Neural cell (in vitro differentiated cells): ENCODE measurements around the gene KYNU. TPM values are rescaled to one million over a fixed set of nuclear protein-coding genes. Genes with fewer than 3 reads are reported as not detected.

Experiments
- H2AFZ ChIP-seq: fragments of 200-600, 300-800 bp; sonication (generic), shearing (Covaris generic); 2 replicates; pipeline ENCODE4 v1.6.0; 2014; ENCODE audit warnings: low read depth, mild to moderate bottlenecking, antibody characterized with exemption, low read length, moderate library complexity
- H3F3A ChIP-seq: fragments of 200-600 bp; shearing (Covaris generic); 2 replicates; pipeline ENCODE4 v1.6.1; 2016; ENCODE audit warnings: mild to moderate bottlenecking, moderate library complexity, mixed read lengths, antibody characterized with exemption, low read length; ENCODE audit not compliant: insufficient read depth, poor library complexity, severe bottlenecking
- H3K27ac ChIP-seq: fragments of 200-600, 300-800 bp; sonication (generic), shearing (Covaris generic); 2 replicates; pipeline ENCODE4 v1.5.1; 2014; ENCODE audit warnings: mild to moderate bottlenecking, low read length, moderate library complexity
- H3K27me3 ChIP-seq: fragments of 300-800, 200-600 bp; sonication (generic), shearing (Covaris generic); 2 replicates; pipeline ENCODE4 v1.6.0; 2014; ENCODE audit warnings: mild to moderate bottlenecking, low read depth, low read length, moderate library complexity; ENCODE audit not compliant: insufficient read depth
- H3K36me3 ChIP-seq: fragments of 300-800, 200-600 bp; sonication (generic), shearing (Covaris generic); 2 replicates; pipeline ENCODE4 v1.5.1; 2014; ENCODE audit warnings: mild to moderate bottlenecking, antibody characterized with exemption, low read length, moderate library complexity; ENCODE audit not compliant: insufficient read depth
- H3K4me2 ChIP-seq: fragments of 300-800, 200-600 bp; sonication (generic), shearing (Covaris generic); 2 replicates; pipeline ENCODE4 v1.6.0; 2014; ENCODE audit warnings: mild to moderate bottlenecking, low read length
- H3K4me3 ChIP-seq: fragments of 300-800, 200-600 bp; sonication (generic), shearing (Covaris generic); 2 replicates; pipeline ENCODE4 v1.5.1; 2014; ENCODE audit warnings: mild to moderate bottlenecking, low read length, moderate library complexity
- H3K79me2 ChIP-seq: fragments of 200-600 bp; shearing (Covaris generic); replicated peaks from 2 replicates; pipeline ENCODE4 v1.6.0; 2014; ENCODE audit warnings: mild to moderate bottlenecking, low read length, moderate library complexity; ENCODE audit not compliant: insufficient read depth
- H3K9ac ChIP-seq: fragments of 300-800, 200-600 bp; sonication (generic), shearing (Covaris generic); 2 replicates; pipeline ENCODE4 v1.6.1; 2016; ENCODE audit warnings: mild to moderate bottlenecking, low read length, mixed read lengths
- H3K9me2 ChIP-seq: fragments of 200-600 bp; shearing (Covaris generic); 2 replicates; pipeline ENCODE4 v1.6.1; 2016; ENCODE audit warnings: mild to moderate bottlenecking, low read length, mixed read lengths; ENCODE audit not compliant: insufficient read depth
- H3K9me3 ChIP-seq: fragments of 200-600, 300-800 bp; sonication (generic), shearing (Covaris generic); 2 replicates; pipeline ENCODE4 v1.6.1; 2016; ENCODE audit warnings: mild to moderate bottlenecking, mixed run types, low read length, moderate library complexity, mixed read lengths
- H4K20me1 ChIP-seq: fragments of 200-600 bp; shearing (Covaris generic); 2 replicates; pipeline ENCODE4 v1.6.1; 2016; ENCODE audit warnings: mild to moderate bottlenecking, mixed run types; ENCODE audit not compliant: insufficient read depth
- EP300 ChIP-seq: fragments of 450-650 bp; conservative IDR thresholded peaks from 2 replicates; pipeline ENCODE4 v1.6.1; 2014; ENCODE audit warnings: antibody characterized with exemption, mild to moderate bottlenecking, moderate library complexity; ENCODE audit not compliant: poor library complexity, severe bottlenecking
- EZH2 ChIP-seq: fragments of 200-600, 300-800 bp; shearing (Covaris generic), sonication (generic); IDR thresholded peaks from 2 replicates; pipeline ENCODE4 v1.6.1; 2014; ENCODE audit warnings: antibody characterized with exemption, low read length, borderline replicate concordance, mild to moderate bottlenecking; ENCODE audit not compliant: insufficient read depth, poor library complexity, severe bottlenecking
- MXI1 ChIP-seq: fragments of 450-650 bp; conservative IDR thresholded peaks from 2 replicates; pipeline ENCODE4 v1.6.1; 2014; ENCODE audit warnings: antibody characterized with exemption, mild to moderate bottlenecking; ENCODE audit not compliant: poor library complexity, severe bottlenecking
- POLR2AphosphoS5 ChIP-seq: IDR thresholded peaks from 2 replicates; pipeline ENCODE4 v1.6.1; 2012
- RAD21 ChIP-seq: fragments of 450-650 bp; conservative IDR thresholded peaks from 2 replicates; pipeline ENCODE4 v1.6.1; 2014; ENCODE audit warnings: antibody characterized with exemption, mild to moderate bottlenecking, moderate library complexity
- SMC3 ChIP-seq: fragments of 450-650 bp; conservative IDR thresholded peaks from 2 replicates; pipeline ENCODE4 v1.6.1; 2014; ENCODE audit warnings: antibody characterized with exemption, mild to moderate bottlenecking, moderate library complexity; ENCODE audit not compliant: poor library complexity
- TAF1 ChIP-seq: IDR thresholded peaks from 2 replicates; pipeline ENCODE4 v1.6.1; 2012; ENCODE audit warnings: low read depth
- polyA plus RNA-seq: library from polyadenylated mRNA; depleted of rRNA; stranded (reverse); fragments of >200 nt; gene quantifications from 2 replicates; pipeline ENCODE4 v1.2.3, GENCODE V29; 2014
- TF ChIP-seq, protein P1 (sequence below): IDR thresholded peaks from 2 replicates; pipeline ENCODE4 v1.6.1; 2012; ENCODE audit warnings: borderline replicate concordance
- TF ChIP-seq, protein P2 (sequence below): fragments of 450-650 bp; IDR thresholded peaks from 2 replicates; pipeline ENCODE4 v1.5.1; 2014; ENCODE audit warnings: antibody characterized with exemption, mild to moderate bottlenecking, moderate library complexity; ENCODE audit not compliant: poor library complexity, severe bottlenecking

KYNU gene
- polyA plus RNA-seq, 1 donor from 2014 or later, result 0.25 TPM

DNA sequence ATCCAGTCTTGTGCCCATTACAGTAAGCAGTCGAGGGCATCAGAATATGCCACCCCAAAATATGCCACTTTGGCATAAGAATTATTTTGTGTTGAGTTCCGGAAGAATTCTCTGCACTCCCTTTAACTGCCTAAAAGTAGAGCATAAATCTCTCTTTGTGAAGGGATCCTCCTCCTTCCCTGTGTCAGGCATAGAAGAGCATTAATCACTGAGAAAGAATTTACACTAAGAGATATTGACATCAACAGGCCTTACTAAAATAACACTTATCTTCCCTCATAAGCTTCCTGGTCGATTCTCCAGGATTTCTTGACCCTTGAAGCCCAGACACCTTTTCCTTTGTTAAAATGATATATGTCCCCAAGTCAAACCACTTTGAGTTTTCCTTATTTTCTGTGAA is 27.6 kb upstream of the KYNU start:
- no peaks in the 10 kb centered on the region for H3K79me2 ChIP-seq
- TF ChIP-seq, protein P1, sequence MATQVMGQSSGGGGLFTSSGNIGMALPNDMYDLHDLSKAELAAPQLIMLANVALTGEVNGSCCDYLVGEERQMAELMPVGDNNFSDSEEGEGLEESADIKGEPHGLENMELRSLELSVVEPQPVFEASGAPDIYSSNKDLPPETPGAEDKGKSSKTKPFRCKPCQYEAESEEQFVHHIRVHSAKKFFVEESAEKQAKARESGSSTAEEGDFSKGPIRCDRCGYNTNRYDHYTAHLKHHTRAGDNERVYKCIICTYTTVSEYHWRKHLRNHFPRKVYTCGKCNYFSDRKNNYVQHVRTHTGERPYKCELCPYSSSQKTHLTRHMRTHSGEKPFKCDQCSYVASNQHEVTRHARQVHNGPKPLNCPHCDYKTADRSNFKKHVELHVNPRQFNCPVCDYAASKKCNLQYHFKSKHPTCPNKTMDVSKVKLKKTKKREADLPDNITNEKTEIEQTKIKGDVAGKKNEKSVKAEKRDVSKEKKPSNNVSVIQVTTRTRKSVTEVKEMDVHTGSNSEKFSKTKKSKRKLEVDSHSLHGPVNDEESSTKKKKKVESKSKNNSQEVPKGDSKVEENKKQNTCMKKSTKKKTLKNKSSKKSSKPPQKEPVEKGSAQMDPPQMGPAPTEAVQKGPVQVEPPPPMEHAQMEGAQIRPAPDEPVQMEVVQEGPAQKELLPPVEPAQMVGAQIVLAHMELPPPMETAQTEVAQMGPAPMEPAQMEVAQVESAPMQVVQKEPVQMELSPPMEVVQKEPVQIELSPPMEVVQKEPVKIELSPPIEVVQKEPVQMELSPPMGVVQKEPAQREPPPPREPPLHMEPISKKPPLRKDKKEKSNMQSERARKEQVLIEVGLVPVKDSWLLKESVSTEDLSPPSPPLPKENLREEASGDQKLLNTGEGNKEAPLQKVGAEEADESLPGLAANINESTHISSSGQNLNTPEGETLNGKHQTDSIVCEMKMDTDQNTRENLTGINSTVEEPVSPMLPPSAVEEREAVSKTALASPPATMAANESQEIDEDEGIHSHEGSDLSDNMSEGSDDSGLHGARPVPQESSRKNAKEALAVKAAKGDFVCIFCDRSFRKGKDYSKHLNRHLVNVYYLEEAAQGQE, result no peak
- TF ChIP-seq SMC3 (no peak), RAD21 (no peak), EP300 (no peak), TAF1 (no peak), MXI1 (no peak), POLR2AphosphoS5 (no peak), EZH2 (no peak)
- TF ChIP-seq, protein P2, sequence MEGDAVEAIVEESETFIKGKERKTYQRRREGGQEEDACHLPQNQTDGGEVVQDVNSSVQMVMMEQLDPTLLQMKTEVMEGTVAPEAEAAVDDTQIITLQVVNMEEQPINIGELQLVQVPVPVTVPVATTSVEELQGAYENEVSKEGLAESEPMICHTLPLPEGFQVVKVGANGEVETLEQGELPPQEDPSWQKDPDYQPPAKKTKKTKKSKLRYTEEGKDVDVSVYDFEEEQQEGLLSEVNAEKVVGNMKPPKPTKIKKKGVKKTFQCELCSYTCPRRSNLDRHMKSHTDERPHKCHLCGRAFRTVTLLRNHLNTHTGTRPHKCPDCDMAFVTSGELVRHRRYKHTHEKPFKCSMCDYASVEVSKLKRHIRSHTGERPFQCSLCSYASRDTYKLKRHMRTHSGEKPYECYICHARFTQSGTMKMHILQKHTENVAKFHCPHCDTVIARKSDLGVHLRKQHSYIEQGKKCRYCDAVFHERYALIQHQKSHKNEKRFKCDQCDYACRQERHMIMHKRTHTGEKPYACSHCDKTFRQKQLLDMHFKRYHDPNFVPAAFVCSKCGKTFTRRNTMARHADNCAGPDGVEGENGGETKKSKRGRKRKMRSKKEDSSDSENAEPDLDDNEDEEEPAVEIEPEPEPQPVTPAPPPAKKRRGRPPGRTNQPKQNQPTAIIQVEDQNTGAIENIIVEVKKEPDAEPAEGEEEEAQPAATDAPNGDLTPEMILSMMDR, result no peak
- H4K20me1 ChIP-seq, result no peaks in the 10 kb centered on the region
- no peak overlapping the region for H2AFZ ChIP-seq
- no peak overlapping the region for H3K27ac ChIP-seq
- no peaks in the 10 kb centered on the region for H3K9me2 ChIP-seq
- no peaks in the 10 kb centered on the region for H3K27me3 ChIP-seq
- H3K9ac ChIP-seq, result no peak overlapping the region
- no peaks in the 10 kb centered on the region for H3K9me3 ChIP-seq
- H3K4me2 ChIP-seq, result no peak overlapping the region
- H3F3A ChIP-seq, result no peaks in the 10 kb centered on the region
- no peak overlapping the region for H3K4me3 ChIP-seq
- no peaks in the 10 kb centered on the region for H3K36me3 ChIP-seq

DNA sequence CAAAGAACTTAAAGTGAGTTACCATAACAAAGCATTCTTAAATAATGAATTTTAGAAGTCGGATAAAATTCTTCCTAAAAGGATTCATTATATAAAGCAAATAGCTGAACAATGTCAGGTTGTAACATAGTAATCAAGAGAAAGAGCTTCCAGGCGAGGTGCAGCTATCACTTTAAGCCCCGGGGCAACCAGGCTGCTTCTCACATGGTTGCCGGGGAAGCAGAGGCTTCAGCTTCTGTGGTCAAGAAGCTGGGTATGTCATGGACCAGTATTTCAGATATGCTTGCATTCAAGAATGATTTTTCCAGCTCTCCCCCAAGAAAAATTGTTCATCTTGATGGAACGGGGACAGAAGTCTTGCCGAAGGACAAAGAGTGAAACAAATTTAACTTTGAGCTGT is 23.6 kb upstream of the KYNU start:
- Histone ChIP-seq H3K9ac (no peak overlapping the region), H3K9me3 (no peaks in the 10 kb centered on the region), H3K27me3 (no peaks in the 10 kb centered on the region), H3K79me2 (no peaks in the 10 kb centered on the region), H3K4me2 (no peak overlapping the region), H3F3A (no peaks in the 10 kb centered on the region), H4K20me1 (no peaks in the 10 kb centered on the region), H3K36me3 (no peaks in the 10 kb centered on the region), H2AFZ (no peak overlapping the region), H3K4me3 (no peak overlapping the region), H3K9me2 (no peaks in the 10 kb centered on the region), H3K27ac (no peak overlapping the region)
- TF ChIP-seq RAD21 (no peak), TAF1 (no peak), EP300 (no peak), SMC3 (no peak), EZH2 (no peak), POLR2AphosphoS5 (no peak), MXI1 (no peak)
- TF ChIP-seq, protein P2, result no peak
- TF ChIP-seq, protein P1, result no peak
